MM.1S (cell line): ENCODE data around the gene NAPG.

Source experiments
- DNase-seq: peaks from one replicate; pipeline ENCODE4 v3.0.0-alpha.2; 2015
- H2AFZ ChIP-seq: fragments of 300-600 bp; sonication (generic); 2 replicates; pipeline ENCODE4 v1.6.0; 2016; ENCODE audit warnings: antibody characterized with exemption, low read length
- H3F3A ChIP-seq: fragments of 300-600 bp; sonication (generic); 2 replicates; pipeline ENCODE4 v1.6.1; 2016; ENCODE audit warnings: mild to moderate bottlenecking, antibody characterized with exemption, low read length, moderate library complexity, mixed read lengths; ENCODE audit not compliant: insufficient read depth
- H3K27ac ChIP-seq: fragments of 300-600 bp; sonication (generic); 2 replicates; pipeline ENCODE4 v1.5.1; 2016; ENCODE audit warnings: mild to moderate bottlenecking, low read length
- H3K27me3 ChIP-seq: fragments of 300-600 bp; sonication (generic); replicated peaks from 2 replicates; pipeline ENCODE4 v1.6.0; 2016; ENCODE audit warnings: low read length; ENCODE audit not compliant: insufficient read depth
- H3K36me3 ChIP-seq: fragments of 300-600 bp; sonication (generic); replicated peaks from 2 replicates; pipeline ENCODE4 v1.6.1; 2016; ENCODE audit warnings: mild to moderate bottlenecking, low read length, mixed read lengths; ENCODE audit not compliant: insufficient read depth
- H3K4me1 ChIP-seq: fragments of 300-600 bp; sonication (generic); 2 replicates; pipeline ENCODE4 v1.6.1; 2016; ENCODE audit warnings: low read length, mixed read lengths
- H3K4me2 ChIP-seq: fragments of 300-600 bp; sonication (generic); 2 replicates; pipeline ENCODE4 v1.6.0; 2016; ENCODE audit warnings: low read depth, low read length
- H3K4me3 ChIP-seq: fragments of 300-600 bp; sonication (generic); 2 replicates; pipeline ENCODE4 v1.5.1; 2016; ENCODE audit warnings: low read length, mixed read lengths
- H3K79me2 ChIP-seq: fragments of 300-600 bp; sonication (generic); 2 replicates; pipeline ENCODE4 v1.6.1; 2016; ENCODE audit warnings: mixed run types, low read length, mixed read lengths
- H3K9ac ChIP-seq: fragments of 300-600 bp; sonication (generic); 2 replicates; pipeline ENCODE4 v1.6.1; 2016; ENCODE audit warnings: low read length, mixed read lengths
- H3K9me2 ChIP-seq: fragments of 300-600 bp; sonication (generic); replicated peaks from 2 replicates; pipeline ENCODE4 v1.6.1; 2016; ENCODE audit warnings: mild to moderate bottlenecking, low read length, mixed read lengths; ENCODE audit not compliant: insufficient read depth
- H3K9me3 ChIP-seq: fragments of 300-600 bp; sonication (generic); replicated peaks from 2 replicates; pipeline ENCODE4 v1.6.1; 2016; ENCODE audit warnings: mild to moderate bottlenecking, low read length, mixed read lengths; ENCODE audit not compliant: insufficient read depth
- H4K20me1 ChIP-seq: fragments of 300-600 bp; sonication (generic); 2 replicates; pipeline ENCODE4 v1.6.1; 2016; ENCODE audit warnings: mild to moderate bottlenecking, low read length, moderate library complexity, mixed read lengths; ENCODE audit not compliant: insufficient read depth
- EZH2 ChIP-seq: fragments of 300-600 bp; sonication (generic); optimal IDR thresholded peaks from 2 replicates; pipeline ENCODE3; 2017; ENCODE audit warnings: low read depth, mild to moderate bottlenecking, antibody characterized with exemption, low read length, mixed read lengths
- EZH2phosphoT487 ChIP-seq: fragments of 300-600 bp; sonication (generic); IDR thresholded peaks from 2 replicates; pipeline ENCODE4 v1.6.1; 2018; ENCODE audit warnings: antibody characterized with exemption, low read length
- TF ChIP-seq, protein P1 (sequence below): fragments of 300-600 bp; sonication (generic); IDR thresholded peaks from 2 replicates; pipeline ENCODE4 v1.5.1; 2016; ENCODE audit warnings: antibody characterized with exemption, low read length, mixed read lengths

Gene NAPG

DNA sequence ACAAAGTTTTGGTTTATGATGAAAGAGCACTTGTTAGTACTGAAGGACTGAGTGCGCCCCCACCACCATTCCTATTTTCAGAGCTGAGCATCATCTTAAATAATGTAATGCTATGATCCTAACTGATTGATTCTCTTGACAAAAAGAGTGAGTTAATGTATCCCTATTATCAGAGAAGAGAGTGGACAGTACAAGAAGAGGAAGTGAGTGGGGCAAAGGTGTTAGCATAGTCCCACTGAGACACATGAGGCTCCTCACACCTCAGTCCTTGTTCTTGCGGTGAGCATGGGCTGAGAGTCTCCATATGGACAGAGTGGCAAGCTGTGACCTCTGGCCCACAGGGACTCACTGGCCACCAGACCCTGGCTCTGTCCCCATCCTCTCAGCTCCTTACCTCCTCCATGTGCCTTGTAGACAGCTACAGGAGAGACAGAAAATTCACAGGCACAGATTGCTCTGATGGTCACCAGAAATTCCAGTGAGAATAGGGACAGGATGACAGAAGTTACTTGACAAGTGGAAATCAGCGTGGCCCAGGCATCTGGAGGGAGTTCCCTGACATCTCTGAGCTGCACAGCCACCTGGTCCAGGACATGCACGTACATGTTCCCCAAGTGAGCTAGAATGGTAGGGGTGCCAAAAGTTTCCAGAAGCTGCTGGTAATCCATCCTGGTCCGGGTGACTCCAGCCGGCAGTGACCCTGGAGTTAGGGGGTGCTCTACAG, 32.6 kb downstream of the NAPG start:
- Histone ChIP-seq H3K36me3 (peaks cover 6% of the 10 kb centered on the region; the same call in 1 of the 2 replicates), H3K9ac (no peak overlapping the region), H3K4me2 (no peak overlapping the region), H3K9me3 (no peaks in the 10 kb centered on the region), H3K79me2 (no peaks in the 10 kb centered on the region), H4K20me1 (no peaks in the 10 kb centered on the region), H3F3A (peaks cover 7% of the 10 kb centered on the region; the same call in 1 of the 2 replicates), H3K27me3 (no peaks in the 10 kb centered on the region), H3K9me2 (no peaks in the 10 kb centered on the region), H3K4me3 (no peak overlapping the region), H2AFZ (no peak overlapping the region), H3K27ac (no peak overlapping the region), H3K4me1 (peaks cover 22% of the 10 kb centered on the region)
- DNase-seq = no peak
- TF ChIP-seq EZH2phosphoT487 (no peak), EZH2 (no peak)
- TF ChIP-seq, protein P1, sequence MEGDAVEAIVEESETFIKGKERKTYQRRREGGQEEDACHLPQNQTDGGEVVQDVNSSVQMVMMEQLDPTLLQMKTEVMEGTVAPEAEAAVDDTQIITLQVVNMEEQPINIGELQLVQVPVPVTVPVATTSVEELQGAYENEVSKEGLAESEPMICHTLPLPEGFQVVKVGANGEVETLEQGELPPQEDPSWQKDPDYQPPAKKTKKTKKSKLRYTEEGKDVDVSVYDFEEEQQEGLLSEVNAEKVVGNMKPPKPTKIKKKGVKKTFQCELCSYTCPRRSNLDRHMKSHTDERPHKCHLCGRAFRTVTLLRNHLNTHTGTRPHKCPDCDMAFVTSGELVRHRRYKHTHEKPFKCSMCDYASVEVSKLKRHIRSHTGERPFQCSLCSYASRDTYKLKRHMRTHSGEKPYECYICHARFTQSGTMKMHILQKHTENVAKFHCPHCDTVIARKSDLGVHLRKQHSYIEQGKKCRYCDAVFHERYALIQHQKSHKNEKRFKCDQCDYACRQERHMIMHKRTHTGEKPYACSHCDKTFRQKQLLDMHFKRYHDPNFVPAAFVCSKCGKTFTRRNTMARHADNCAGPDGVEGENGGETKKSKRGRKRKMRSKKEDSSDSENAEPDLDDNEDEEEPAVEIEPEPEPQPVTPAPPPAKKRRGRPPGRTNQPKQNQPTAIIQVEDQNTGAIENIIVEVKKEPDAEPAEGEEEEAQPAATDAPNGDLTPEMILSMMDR = no peak

DNA sequence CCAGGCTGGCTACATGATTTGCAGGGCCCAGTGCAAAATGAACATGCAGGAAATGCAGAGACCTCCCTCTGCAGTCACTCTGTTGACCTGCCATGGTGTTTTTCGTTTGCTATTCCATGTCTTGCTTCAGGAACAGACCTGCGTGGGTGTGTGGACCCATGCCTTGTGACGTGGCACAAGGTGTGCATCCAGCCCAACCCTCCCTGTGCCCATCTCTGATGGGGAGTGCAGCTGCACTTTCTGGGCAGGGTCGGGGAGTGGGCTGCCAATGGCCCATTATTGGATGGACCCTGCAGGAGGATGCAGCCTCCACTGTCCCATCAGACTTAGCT, 33.1 kb downstream of the NAPG start:
- TF ChIP-seq, protein P1 = no peak
- TF ChIP-seq EZH2phosphoT487 = no peak
- no peak for TF ChIP-seq EZH2

DNA sequence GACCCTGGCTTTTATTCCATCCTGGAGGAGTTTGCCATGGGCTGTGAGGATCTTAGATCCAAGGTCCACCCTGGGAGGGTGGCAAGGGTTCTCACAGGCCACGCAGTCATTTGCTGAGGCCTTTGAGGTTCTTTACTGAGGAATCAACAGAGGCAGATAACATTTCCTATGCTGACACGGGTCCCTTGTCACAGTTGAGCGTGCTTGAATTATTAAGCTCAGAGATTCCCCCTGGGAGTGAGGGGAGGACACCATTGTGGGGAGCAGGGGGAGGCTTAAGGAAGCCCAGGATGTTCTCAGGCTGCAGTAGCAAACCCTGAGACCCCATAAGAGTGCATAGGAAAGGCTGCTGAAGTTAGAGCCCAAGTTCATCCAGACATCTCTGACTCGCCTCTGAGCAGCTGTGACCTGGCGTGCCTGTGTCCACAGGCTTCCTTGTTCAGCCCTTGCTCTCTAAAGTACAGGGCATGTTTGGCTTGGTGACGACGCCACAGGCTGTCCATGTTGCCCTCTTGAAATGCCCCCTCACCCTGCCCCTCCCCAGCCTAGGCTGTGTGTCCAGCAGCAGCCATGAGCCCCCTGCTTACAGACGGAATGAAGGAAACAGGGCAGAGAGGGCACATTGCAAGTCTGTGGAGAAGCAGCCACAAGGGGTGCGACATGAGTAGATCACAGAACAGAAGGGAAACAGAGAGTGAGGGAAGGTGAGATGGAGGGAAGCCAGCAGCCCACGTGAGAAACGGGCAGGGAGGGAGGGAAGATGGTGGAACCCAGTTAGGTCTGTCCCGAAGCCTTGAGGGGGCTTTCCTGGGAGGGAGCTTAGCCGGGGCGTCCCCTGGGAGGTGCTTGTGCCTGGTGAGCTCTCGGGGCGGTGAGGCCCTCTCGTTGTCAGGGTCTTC, 34.0 kb downstream of the NAPG start:
- Histone ChIP-seq H3K27ac (no peak overlapping the region), H4K20me1 (no peaks in the 10 kb centered on the region), H3K79me2 (no peaks in the 10 kb centered on the region), H3K9me3 (no peaks in the 10 kb centered on the region), H3K4me2 (no peak overlapping the region), H3K36me3 (no peaks in the 10 kb centered on the region), H3K9ac (no peak overlapping the region), H2AFZ (no peak overlapping the region), H3K4me3 (no peak overlapping the region), H3F3A (peaks cover 7% of the 10 kb centered on the region; the same call in 1 of the 2 replicates), H3K9me2 (no peaks in the 10 kb centered on the region), H3K4me1 (peaks cover 16% of the 10 kb centered on the region), H3K27me3 (no peaks in the 10 kb centered on the region)
- no peak for DNase-seq
- no peak for TF ChIP-seq EZH2phosphoT487
- TF ChIP-seq, protein P1 = no peak
- no peak for TF ChIP-seq EZH2

More for the DNA sequence above, 33.1 kb downstream of the NAPG start:
- no peaks in the 10 kb centered on the region for H3K9me3 ChIP-seq
- peaks cover 5% of the 10 kb centered on the region; the same call in 1 of the 2 replicates for H3K36me3 ChIP-seq
- no peaks in the 10 kb centered on the region for H4K20me1 ChIP-seq
- no peak overlapping the region for H3K9ac ChIP-seq
- H2AFZ ChIP-seq = no peak overlapping the region
- H3K79me2 ChIP-seq = no peaks in the 10 kb centered on the region
- H3K9me2 ChIP-seq = no peaks in the 10 kb centered on the region
- H3K4me1 ChIP-seq = peaks cover 22% of the 10 kb centered on the region
- peaks cover 7% of the 10 kb centered on the region; the same call in 1 of the 2 replicates for H3F3A ChIP-seq
- no peak overlapping the region for H3K4me3 ChIP-seq
- H3K27me3 ChIP-seq = no peaks in the 10 kb centered on the region
- H3K27ac ChIP-seq = no peak overlapping the region
- H3K4me2 ChIP-seq = no peak overlapping the region
- no peak for DNase-seq
